ENCODE data around the gene RAD23A.

GRCh38 chr19:12983091-12983490, 37.4 kb downstream of the RAD23A start:
- TF ChIP-seq CTCF (IDR thresholded peaks at IDR 0.05): no peak
- no peak for TF ChIP-seq POLR2A (IDR thresholded peaks at IDR 0.05)

Data from thyroid gland (tissue), 4 donors.